Body of pancreas (tissue), 4 donors: ENCODE measurements around the gene MGAT4B.

Experiments used
- POLR2A ChIP-seq, 3 donors: fragments of 450-650 bp; IDR thresholded peaks; one replicate each; pipeline ENCODE4 v1.6.1; 2016; ENCODE audit warnings: antibody characterized with exemption in 3 of 3, mild to moderate bottlenecking in 2 of 3
- TF ChIP-seq, protein P1 (sequence below), 7 experiments: fragments of 450-650 bp in 4 of 7; fragments of 200-600 bp in 3 of 7; sonication (generic) in 3 of 7; IDR thresholded peaks; one replicate each; pipeline ENCODE4 v1.5.1; 2016 to 2019; ENCODE audit warnings: antibody characterized with exemption in 7 of 7

DNA sequence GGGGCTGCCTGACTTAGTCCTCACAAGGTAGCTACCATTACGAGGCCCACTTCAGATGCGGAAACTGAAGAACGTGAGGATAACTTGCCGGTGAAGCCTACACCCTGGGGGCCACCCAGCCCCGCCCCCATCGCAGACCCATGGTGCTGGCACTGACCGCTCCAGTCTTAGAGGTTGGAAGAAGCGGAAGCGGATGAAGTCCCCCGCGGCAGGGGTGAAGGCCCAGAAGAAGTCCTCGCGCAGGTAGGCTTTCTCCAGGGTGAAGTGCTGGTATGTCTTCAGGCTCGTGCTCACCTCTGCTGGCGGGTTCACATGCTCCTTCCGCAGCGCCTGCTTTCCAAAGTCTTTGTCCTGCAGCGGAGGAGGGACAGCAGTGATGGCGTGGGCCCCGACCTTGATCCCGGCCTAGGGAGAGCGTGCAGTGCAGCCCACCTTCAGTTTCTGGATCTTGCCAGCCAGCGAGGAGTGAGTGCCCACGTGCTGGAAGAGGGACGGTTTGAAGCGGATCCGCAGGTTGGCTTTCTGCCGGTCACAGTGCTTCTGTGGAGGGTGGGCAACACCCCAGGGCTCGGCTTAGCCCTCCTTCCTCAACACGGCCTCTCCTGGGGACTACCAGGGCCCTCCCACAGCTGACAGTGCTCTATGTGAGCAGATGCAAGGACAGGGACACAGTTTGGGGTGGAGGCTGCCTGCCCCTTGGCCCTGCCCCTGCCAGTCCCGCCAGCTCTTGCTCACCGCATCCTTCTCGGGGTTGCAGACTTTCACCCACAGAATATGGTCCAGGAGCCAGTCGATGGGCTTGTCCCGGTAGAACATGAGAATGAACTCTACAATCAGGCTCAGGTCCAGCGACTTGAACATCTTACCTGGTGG lies 7.7 kb downstream of the MGAT4B start:
- TF ChIP-seq, protein P1, sequence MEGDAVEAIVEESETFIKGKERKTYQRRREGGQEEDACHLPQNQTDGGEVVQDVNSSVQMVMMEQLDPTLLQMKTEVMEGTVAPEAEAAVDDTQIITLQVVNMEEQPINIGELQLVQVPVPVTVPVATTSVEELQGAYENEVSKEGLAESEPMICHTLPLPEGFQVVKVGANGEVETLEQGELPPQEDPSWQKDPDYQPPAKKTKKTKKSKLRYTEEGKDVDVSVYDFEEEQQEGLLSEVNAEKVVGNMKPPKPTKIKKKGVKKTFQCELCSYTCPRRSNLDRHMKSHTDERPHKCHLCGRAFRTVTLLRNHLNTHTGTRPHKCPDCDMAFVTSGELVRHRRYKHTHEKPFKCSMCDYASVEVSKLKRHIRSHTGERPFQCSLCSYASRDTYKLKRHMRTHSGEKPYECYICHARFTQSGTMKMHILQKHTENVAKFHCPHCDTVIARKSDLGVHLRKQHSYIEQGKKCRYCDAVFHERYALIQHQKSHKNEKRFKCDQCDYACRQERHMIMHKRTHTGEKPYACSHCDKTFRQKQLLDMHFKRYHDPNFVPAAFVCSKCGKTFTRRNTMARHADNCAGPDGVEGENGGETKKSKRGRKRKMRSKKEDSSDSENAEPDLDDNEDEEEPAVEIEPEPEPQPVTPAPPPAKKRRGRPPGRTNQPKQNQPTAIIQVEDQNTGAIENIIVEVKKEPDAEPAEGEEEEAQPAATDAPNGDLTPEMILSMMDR (IDR thresholded peaks at IDR 0.05) = no peak
- no peak for TF ChIP-seq POLR2A (IDR thresholded peaks at IDR 0.05)
